BLaER1 treated with 17β-estradiol and CSF1 and Interleukin-3, amounts not matched to agents 10 nM and 100 nM (cell line): Measurements from ENCODE around the gene LCN12.

Source experiments
- H3K27ac ChIP-seq, 11 experiments: shearing (Covaris generic); formaldehyde crosslinking; 2 replicates each; pipeline ENCODE4 v1.8.1; 2022
- H3K27me3 ChIP-seq, 11 experiments: shearing (Covaris generic); formaldehyde crosslinking; 2 replicates each; pipeline ENCODE4 v1.8.1; 2022
- H3K36me3 ChIP-seq, 11 experiments: shearing (Covaris generic); formaldehyde crosslinking; 2 replicates each; pipeline ENCODE4 v1.8.1; 2022
- H3K4me1 ChIP-seq, 10 experiments: shearing (Covaris generic); formaldehyde crosslinking; 2 replicates each; pipeline ENCODE4 v1.8.1; 2022
- H3K4me2 ChIP-seq, 11 experiments: shearing (Covaris generic); formaldehyde crosslinking; 2 replicates each; pipeline ENCODE4 v1.8.1; 2022
- H3K4me3 ChIP-seq, 10 experiments: shearing (Covaris generic); formaldehyde crosslinking; 2 replicates each; pipeline ENCODE4 v1.8.1; 2022
- H3K9ac ChIP-seq, 11 experiments: shearing (Covaris generic); formaldehyde crosslinking; 2 replicates each; pipeline ENCODE4 v1.8.1; 2022
- H3K9me3 ChIP-seq, 11 experiments: shearing (Covaris generic); formaldehyde crosslinking; replicated peaks in 1 of 11; 2 replicates each; pipeline ENCODE4 v1.8.1; 2022
- H4K20me1 ChIP-seq, 11 experiments: shearing (Covaris generic); formaldehyde crosslinking; 2 replicates each; pipeline ENCODE4 v1.8.1; 2022
- Cebpa-rat ChIP-seq, 11 experiments: shearing (Covaris generic); IDR thresholded peaks; 2 replicates each; pipeline ENCODE4 v1.8.1; 2022

LCN12 gene

DNA sequence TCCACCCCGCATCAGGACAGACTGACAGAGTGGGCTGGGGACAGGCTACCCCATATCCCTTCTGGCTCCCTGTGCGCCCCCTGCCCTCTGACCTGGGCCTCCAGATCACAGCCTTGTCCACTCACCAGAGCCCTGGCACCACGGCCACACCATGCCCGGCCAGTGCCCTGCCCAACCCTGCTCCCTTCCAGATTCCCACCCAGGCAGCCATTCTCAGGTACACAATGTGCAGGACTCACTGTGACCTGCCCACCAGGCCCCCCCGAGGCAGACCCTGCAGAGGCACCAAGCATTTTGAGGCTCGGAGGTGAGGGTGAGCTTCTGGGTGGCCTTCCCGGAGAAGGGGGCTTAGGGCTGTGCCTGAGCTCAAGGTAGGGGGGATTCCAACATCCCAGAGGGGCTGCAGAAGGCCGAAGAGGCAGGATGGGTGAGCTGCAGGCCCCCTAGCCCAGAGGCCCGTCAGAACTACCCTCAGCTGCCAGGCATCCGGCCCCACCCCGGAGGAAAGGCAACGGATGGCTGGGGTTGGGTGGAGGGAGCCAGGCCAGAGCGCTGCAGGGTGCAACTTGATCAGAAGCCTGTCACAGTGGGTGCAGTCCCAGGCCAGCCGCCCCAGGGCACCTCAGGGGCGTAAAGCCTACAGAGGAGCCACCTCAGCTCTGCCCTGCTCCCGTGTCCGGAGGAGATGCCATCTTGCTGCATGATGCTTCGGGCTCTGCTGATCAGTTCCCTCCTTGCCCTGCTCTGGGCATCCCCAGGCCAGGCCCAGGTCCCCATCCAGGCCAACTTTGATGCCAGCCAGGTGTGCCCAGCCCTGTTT is 30.4 kb downstream of the LCN12 start, which contains the start of gene LCNL1:
Gene LCNL1, plus strand, starts transcription at position 762 of the 820 bp plus-strand sequence. CDS start 594 bp downstream, outside the sequence.
- no peak for TF ChIP-seq Cebpa-rat (IDR thresholded peaks at IDR 0.05)
- H3K27me3 ChIP-seq = peaks cover 33 to 55% (median 51%) of the 10 kb centered on the region in 11 experiments
- no peak within 1 kb of the TSS for H3K27ac ChIP-seq
- no peaks in the 10 kb centered on the region for H3K9me3 ChIP-seq
- H3K9ac ChIP-seq = no peak within 1 kb of the TSS
- no peak within 1 kb of the TSS for H3K4me3 ChIP-seq
- H3K36me3 ChIP-seq = no peaks in the 10 kb centered on the region
- H3K4me1 ChIP-seq = peaks cover under 1 to 24% (median 16%) of the 10 kb centered on the region in 10 experiments; a peak in 19 of 20 replicates
- H4K20me1 ChIP-seq = no peaks in the 10 kb centered on the region; a peak in 1 of 22 replicates
- H3K4me2 ChIP-seq = peak within 1 kb of the TSS in 4 of 11 experiments; percentile 24 to 35 (median 30); a peak in 5 of 22 replicates

DNA sequence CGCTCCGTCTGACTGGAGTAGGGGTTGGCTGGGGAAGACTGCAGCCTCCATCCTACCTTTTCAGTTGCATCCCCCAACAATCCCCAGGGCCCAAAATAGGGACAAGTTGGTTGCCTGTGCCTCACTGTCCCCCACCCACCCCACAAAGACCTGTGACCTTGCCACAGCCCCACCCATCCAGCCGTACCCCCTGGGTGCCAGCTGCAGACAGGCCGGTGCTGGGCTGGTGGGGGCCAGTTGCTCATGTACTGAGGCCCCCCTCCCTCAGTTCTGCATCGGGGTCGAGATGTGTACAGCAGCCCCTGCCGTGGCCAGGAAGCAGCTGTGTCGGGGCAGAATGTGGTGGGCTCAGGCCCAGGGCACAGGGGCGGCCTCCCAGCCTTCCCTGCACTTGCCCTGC is 31.1 kb downstream of the LCN12 start:
- Histone ChIP-seq H3K27me3 (peaks cover 33 to 61% (median 56%) of the 10 kb centered on the region in 11 experiments), H3K9me3 (no peaks in the 10 kb centered on the region), H3K4me3 (no peak overlapping the region), H3K9ac (no peak overlapping the region), H4K20me1 (no peaks in the 10 kb centered on the region; a peak in 1 of 22 replicates), H3K4me1 (peaks cover 0 to 21% (median 12%) of the 10 kb centered on the region in 10 experiments; a peak in 16 of 20 replicates), H3K4me2 (peak overlapping the region in 4 of 11 experiments; percentile 24 to 35 (median 30); a peak in 5 of 22 replicates), H3K27ac (no peak overlapping the region), H3K36me3 (no peaks in the 10 kb centered on the region)
- no peak for TF ChIP-seq Cebpa-rat (IDR thresholded peaks at IDR 0.05)

DNA sequence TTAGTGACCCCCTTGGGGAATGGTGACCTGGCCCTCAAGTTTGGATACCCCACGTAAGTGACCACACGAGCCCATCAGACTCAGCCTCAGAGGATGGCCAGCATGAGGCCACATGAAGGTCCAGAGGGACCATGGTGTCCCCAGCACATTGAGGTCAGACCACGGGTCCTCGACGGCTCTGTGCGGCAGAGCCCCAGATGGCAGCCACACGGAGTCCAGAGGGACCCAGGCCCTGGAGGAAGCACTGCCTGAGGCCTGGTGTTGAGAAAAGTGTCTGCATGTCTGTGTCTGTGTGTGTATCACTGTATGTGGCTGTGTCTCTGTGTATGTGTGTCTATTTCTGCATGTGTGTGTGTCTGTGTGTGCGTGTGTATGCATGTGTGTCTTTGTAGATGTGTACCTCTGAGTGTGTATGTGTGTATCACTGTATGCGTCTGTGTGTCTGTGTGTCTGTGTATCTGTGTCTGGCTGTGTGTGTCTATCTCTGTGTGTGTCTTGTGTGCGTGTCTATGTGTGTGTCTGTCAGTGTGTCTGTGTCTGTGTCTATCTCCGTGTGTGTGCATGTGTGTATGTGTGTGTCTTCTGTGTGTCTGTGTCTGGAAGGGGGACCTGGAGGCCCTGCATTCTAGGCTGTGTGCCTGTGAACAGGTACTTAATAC is 31.7 kb downstream of the LCN12 start:
- H3K4me3 ChIP-seq = no peak overlapping the region
- no peak for TF ChIP-seq Cebpa-rat (IDR thresholded peaks at IDR 0.05)
- H3K36me3 ChIP-seq = no peaks in the 10 kb centered on the region
- peaks cover 0 to 21% (median 12%) of the 10 kb centered on the region in 10 experiments; a peak in 16 of 20 replicates for H3K4me1 ChIP-seq
- H3K27me3 ChIP-seq = peaks cover 33 to 68% (median 57%) of the 10 kb centered on the region in 11 experiments
- H3K27ac ChIP-seq = no peak overlapping the region
- no peak overlapping the region for H3K9ac ChIP-seq
- H3K4me2 ChIP-seq = peak overlapping the region in 4 of 11 experiments; percentile 24 to 35 (median 30); a peak in 5 of 22 replicates
- no peaks in the 10 kb centered on the region for H3K9me3 ChIP-seq
- no peaks in the 10 kb centered on the region; a peak in 1 of 22 replicates for H4K20me1 ChIP-seq

DNA sequence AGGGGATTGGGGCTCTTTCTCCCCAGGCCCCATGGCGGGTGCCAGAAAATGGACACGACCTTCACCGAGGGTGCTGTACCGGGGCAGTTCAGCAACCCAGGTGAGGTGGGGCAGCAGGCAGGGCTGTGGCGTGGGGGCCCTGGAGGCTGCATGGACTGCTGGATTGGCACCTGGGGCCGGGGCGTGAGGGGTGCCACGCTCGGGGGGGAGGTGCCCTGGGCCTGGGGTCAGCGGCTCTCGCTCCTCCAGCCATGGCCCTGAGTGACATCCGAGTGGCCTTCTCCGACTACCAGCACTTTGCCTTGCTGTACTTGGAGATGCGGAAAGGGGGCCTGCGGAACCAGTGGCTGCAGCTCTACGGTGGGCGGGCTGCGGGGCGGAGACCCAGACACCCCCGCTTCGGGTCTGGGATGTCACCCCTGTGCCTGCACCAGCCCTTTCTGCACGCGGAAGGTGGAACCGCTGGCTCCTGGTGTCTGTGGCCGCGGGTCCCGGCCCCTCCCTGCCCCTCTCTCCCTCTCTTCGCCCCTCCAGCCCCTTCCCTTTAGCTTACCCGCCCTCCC is 32.5 kb downstream of the LCN12 start:
- H3K9ac ChIP-seq = no peak overlapping the region
- H3K4me2 ChIP-seq = no peak overlapping the region
- H3K36me3 ChIP-seq = no peaks in the 10 kb centered on the region
- H4K20me1 ChIP-seq = no peaks in the 10 kb centered on the region; a peak in 1 of 22 replicates
- H3K4me3 ChIP-seq = no peak overlapping the region
- no peak for TF ChIP-seq Cebpa-rat (IDR thresholded peaks at IDR 0.05)
- no peaks in the 10 kb centered on the region for H3K9me3 ChIP-seq
- H3K4me1 ChIP-seq = peaks cover 0 to 13% (median 5%) of the 10 kb centered on the region in 10 experiments; a peak in 16 of 20 replicates
- H3K27ac ChIP-seq = no peak overlapping the region
- H3K27me3 ChIP-seq = peaks cover 33 to 71% (median 57%) of the 10 kb centered on the region in 11 experiments

DNA sequence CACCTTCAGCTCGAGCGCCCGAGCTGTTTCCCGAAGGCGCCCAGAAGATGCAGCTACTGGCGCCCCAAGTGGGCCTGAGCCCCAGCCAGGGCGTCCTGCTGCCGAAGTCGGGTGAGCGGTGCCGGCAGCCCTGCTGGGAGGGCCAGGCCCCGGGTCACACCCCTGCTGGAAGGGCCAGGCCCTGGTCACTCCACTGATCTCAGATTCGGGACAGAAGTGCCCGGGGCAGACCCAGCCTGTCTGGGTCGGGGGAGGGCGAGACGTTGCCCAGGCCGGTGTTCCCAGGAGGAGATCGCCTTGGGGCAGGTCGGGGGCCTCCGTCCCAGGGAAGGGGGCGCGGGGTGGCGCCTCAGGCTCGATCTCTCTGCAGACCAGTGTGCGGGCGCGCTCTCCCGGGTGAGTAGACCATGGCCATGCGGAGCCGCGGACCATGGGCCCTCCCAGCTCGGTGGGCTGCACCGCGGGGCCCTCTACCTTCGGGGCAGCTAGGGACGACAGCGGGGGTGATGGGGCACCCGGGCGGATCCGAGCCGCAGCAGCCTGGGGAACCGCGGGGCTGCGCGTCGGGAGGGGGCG is 33.0 kb downstream of the LCN12 start:
- no peak overlapping the region for H3K27ac ChIP-seq
- H3K36me3 ChIP-seq = no peaks in the 10 kb centered on the region
- peaks cover 33 to 71% (median 57%) of the 10 kb centered on the region in 11 experiments for H3K27me3 ChIP-seq
- TF ChIP-seq Cebpa-rat (IDR thresholded peaks at IDR 0.05) = no peak
- peaks cover 0 to 10% (median 0%) of the 10 kb centered on the region in 10 experiments; a peak in 4 of 20 replicates for H3K4me1 ChIP-seq
- no peak overlapping the region for H3K4me2 ChIP-seq
- H3K9ac ChIP-seq = no peak overlapping the region
- H3K4me3 ChIP-seq = no peak overlapping the region
- H3K9me3 ChIP-seq = no peaks in the 10 kb centered on the region
- H4K20me1 ChIP-seq = no peaks in the 10 kb centered on the region; a peak in 1 of 22 replicates

DNA sequence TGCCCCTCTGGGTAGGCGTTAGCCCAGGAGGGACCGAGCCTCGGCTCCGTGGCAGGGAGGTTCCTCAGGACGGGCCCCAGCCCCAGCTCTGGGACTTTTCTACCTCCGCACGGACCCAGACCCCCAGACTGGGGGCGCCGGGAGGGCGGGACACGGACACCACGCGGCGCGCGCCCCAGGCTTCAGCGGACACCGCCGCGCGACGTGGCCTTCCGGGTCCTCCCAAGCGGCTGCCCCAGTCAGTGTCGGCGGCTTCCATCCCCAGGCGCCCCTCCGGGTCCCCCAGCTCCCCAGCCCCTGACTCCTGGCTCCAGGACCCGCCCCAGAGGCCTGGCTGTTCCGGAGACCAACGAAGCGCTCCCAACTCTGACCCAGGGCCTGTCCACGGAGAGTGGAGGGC is 33.8 kb downstream of the LCN12 start:
- no peak overlapping the region for H3K4me3 ChIP-seq
- H3K4me1 ChIP-seq = peaks cover 0 to 10% (median under 1%) of the 10 kb centered on the region in 10 experiments; a peak in 6 of 20 replicates
- H3K27me3 ChIP-seq = peaks cover 33 to 71% (median 57%) of the 10 kb centered on the region in 11 experiments
- H3K9me3 ChIP-seq = no peaks in the 10 kb centered on the region
- no peak overlapping the region for H3K27ac ChIP-seq
- H3K36me3 ChIP-seq = no peaks in the 10 kb centered on the region
- no peak for TF ChIP-seq Cebpa-rat (IDR thresholded peaks at IDR 0.05)
- no peak overlapping the region for H3K9ac ChIP-seq
- H4K20me1 ChIP-seq = no peaks in the 10 kb centered on the region; a peak in 1 of 22 replicates
- no peak overlapping the region for H3K4me2 ChIP-seq

DNA sequence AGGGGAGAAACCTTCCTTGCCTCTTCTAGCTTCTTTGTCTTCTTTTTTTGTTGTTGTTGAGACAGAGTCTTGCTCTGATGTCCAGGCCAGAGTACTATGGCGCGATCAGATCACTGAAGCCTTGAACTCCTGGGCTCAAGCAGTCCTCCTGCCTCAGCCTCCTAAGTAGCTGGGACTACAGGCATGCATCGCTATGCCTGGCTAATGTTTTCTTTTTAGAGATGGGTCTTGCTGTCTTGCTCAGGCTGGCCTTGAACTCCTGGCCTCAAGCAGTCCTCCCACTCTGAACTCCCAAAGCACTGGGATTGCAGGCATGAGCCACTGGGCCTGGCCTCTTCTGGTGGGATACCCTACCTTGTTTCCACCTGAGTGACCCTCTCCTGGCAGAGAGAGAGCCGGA is 36.8 kb downstream of the LCN12 start:
- Histone ChIP-seq H3K27ac (no peak overlapping the region), H3K36me3 (peaks cover 0 to 7% (median 5%) of the 10 kb centered on the region in 11 experiments; a peak in 8 of 22 replicates), H3K9me3 (no peaks in the 10 kb centered on the region), H3K9ac (no peak overlapping the region), H3K27me3 (peaks cover 26 to 51% (median 40%) of the 10 kb centered on the region in 11 experiments), H3K4me1 (peaks cover 13 to 23% (median 19%) of the 10 kb centered on the region in 10 experiments), H3K4me3 (no peak overlapping the region), H3K4me2 (no peak overlapping the region), H4K20me1 (peaks cover 0 to 14% (median 8%) of the 10 kb centered on the region in 11 experiments; a peak in 14 of 22 replicates)
- TF ChIP-seq Cebpa-rat (IDR thresholded peaks at IDR 0.05) = no peak

DNA sequence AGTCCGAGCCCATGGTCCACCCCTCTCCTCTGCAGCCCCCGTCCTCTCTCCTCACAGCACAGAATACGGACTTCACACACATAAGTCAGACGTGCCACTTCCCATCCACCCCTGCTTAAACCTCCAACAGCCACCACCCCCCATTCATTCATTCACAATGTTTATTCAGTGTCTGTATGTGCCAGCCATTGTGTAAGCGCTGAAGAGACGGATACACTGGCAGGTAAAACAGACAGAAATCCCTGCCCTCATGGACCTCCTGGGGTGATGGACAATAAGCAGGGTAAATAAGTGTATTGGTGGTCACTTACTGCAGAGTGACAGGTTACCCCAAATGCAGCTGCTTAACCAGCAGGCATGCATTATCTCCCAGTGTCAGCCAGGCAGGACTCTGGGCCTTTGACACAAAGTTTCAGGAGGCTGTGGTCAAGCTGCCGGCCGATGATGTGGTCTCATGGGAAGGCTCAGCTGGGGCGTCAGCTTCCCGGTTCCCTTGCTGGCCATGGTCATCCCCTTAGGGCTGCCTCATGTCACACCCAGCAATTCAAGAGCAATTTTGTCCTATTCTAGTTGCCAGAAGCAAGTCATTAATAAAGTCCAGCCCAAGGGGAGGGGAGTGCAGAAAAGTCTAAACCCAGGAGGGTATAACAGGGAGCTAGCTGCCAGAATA is 38.3 kb downstream of the LCN12 start:
- Histone ChIP-seq H3K9me3 (no peaks in the 10 kb centered on the region), H3K36me3 (peaks cover 0 to 18% (median 8%) of the 10 kb centered on the region in 11 experiments; a peak in 10 of 22 replicates), H3K27ac (no peak overlapping the region), H3K4me2 (no peak overlapping the region), H3K9ac (no peak overlapping the region), H3K4me3 (no peak overlapping the region), H3K27me3 (peaks cover 11 to 36% (median 25%) of the 10 kb centered on the region in 11 experiments), H3K4me1 (peaks cover 16 to 34% (median 26%) of the 10 kb centered on the region in 10 experiments), H4K20me1 (peaks cover 0 to 20% (median 11%) of the 10 kb centered on the region in 11 experiments; a peak in 14 of 22 replicates)
- TF ChIP-seq Cebpa-rat (IDR thresholded peaks at IDR 0.05) = no peak
